ENCODE results near the gene RDH11.
A peak's percentile ranks its signal among the peaks of the same experiment; 100 is the strongest.

The RDH11 gene

GRCh38 chr14:67663633-67664032, 31.9 kb downstream of the RDH11 start:
- DNase-seq (ENCODE audit: low read depth, low spot score), result no peak
- H3K4me3 ChIP-seq (ENCODE audit: low read length), result no peak overlapping the region

GRCh38 chr14:67653651-67654280, 41.8 kb downstream of the RDH11 start:
- no peak overlapping the region for H3K4me3 ChIP-seq (ENCODE audit: low read length)
- no peak for DNase-seq (ENCODE audit: low read depth, low spot score)

GRCh38 chr14:67652189-67652588, 43.4 kb downstream of the RDH11 start:
- no peak overlapping the region for H3K4me3 ChIP-seq (ENCODE audit: low read length)
- no peak for DNase-seq (ENCODE audit: low read depth, low spot score)

GRCh38 chr14:67650694-67651093, 44.9 kb downstream of the RDH11 start:
- DNase-seq (ENCODE audit: low read depth, low spot score), result no peak
- H3K4me3 ChIP-seq (ENCODE audit: low read length), result no peak overlapping the region

GRCh38 chr14:67650151-67650550, 45.4 kb downstream of the RDH11 start:
- DNase-seq (ENCODE audit: low read depth, low spot score), result no peak

GRCh38 chr14:67646131-67646530, 49.4 kb downstream of the RDH11 start:
- DNase-seq (ENCODE audit: low read depth, low spot score), result no peak
- H3K4me3 ChIP-seq (ENCODE audit: low read length), result no peak overlapping the region

More at GRCh38 chr14:67650151-67650550, 45.4 kb downstream of the RDH11 start:
- no peak overlapping the region for H3K4me3 ChIP-seq (ENCODE audit: low read length)

- H3K4me3 ChIP-seq (ENCODE audit: low read length), result no peak overlapping the region
- DNase-seq (ENCODE audit: low read depth, low spot score), result no peak
These were observed 50.1 kb downstream of the RDH11 start for GRCh38 chr14:67645414-67645813.

- H3K4me3 ChIP-seq (ENCODE audit: low read length), result no peak overlapping the region
- DNase-seq (ENCODE audit: low read depth, low spot score), result no peak
These were observed 51.1 kb downstream of the RDH11 start for GRCh38 chr14:67644428-67644827.

- DNase-seq (ENCODE audit: low read depth, low spot score), result no peak
- no peak overlapping the region for H3K4me3 ChIP-seq (ENCODE audit: low read length)
These were observed 51.9 kb downstream of the RDH11 start for GRCh38 chr14:67643713-67644112.

- DNase-seq (ENCODE audit: low read depth, low spot score), result peak; percentile 47
- no peak overlapping the region for H3K4me3 ChIP-seq (ENCODE audit: low read length)
These were observed 53.4 kb downstream of the RDH11 start for GRCh38 chr14:67641902-67642749.

- no peak overlapping the region for H3K4me3 ChIP-seq (ENCODE audit: low read length)
- DNase-seq (ENCODE audit: low read depth, low spot score), result no peak
These were observed 54.1 kb downstream of the RDH11 start for GRCh38 chr14:67641480-67641879.

- no peak for DNase-seq (ENCODE audit: low read depth, low spot score)
- no peak overlapping the region for H3K4me3 ChIP-seq (ENCODE audit: low read length)
These were observed 56.9 kb downstream of the RDH11 start for GRCh38 chr14:67638642-67639041.

GRCh38 chr14:67636361-67636919, 59.1 kb downstream of the RDH11 start:
- DNase-seq (ENCODE audit: low read depth, low spot score), result no peak
- H3K4me3 ChIP-seq (ENCODE audit: low read length), result no peak overlapping the region

GRCh38 chr14:67633451-67634147, 62.0 kb downstream of the RDH11 start:
- H3K4me3 ChIP-seq (ENCODE audit: low read length), result no peak overlapping the region
- DNase-seq (ENCODE audit: low read depth, low spot score), result no peak

GRCh38 chr14:67630938-67631337, 64.6 kb downstream of the RDH11 start:
- no peak for DNase-seq (ENCODE audit: low read depth, low spot score)
- no peak overlapping the region for H3K4me3 ChIP-seq (ENCODE audit: low read length)

GRCh38 chr14:67630186-67630585, 65.4 kb downstream of the RDH11 start:
- no peak overlapping the region for H3K4me3 ChIP-seq (ENCODE audit: low read length)
- no peak for DNase-seq (ENCODE audit: low read depth, low spot score)

- no peak overlapping the region for H3K4me3 ChIP-seq (ENCODE audit: low read length)
- no peak for DNase-seq (ENCODE audit: low read depth, low spot score)
These were observed 68.0 kb downstream of the RDH11 start for GRCh38 chr14:67627519-67627918.

Data from Jurkat, Clone E6-1 (cell line).